HEK293 (cell line): ENCODE results near the gene HOXA11.
A peak's percentile ranks its signal among the peaks of the same experiment; 100 is the strongest.

ENCODE experiments used
- CTCF ChIA-PET: fragments of 350-600 bp; formaldehyde crosslinking; extraction: SDS; loops from one replicate; lab custom pipeline; 2021; ENCODE audit warnings: antibody characterized with exemption; lab: Yijun Ruan, JAX
- POLR2A ChIA-PET: fragments of 300-600 bp; formaldehyde crosslinking; extraction: SDS; loops from one replicate; lab custom pipeline; 2020; ENCODE audit warnings: antibody characterized with exemption, inconsistent platforms; lab: Yijun Ruan, JAX
- H3K27ac ChIP-seq: fragments of 200-500 bp; sonication (Bioruptor generic); 2 replicates; pipeline ENCODE4 v1.5.1; 2014; ENCODE audit warnings: low read depth, low read length, control low read depth, inconsistent platforms; ENCODE audit errors: extremely low read depth
- H3K36me3 ChIP-seq, 2 experiments: fragments of 200-500 bp in 1 of 2; sonication (Bioruptor generic) in 1 of 2; 1 replicate in 1 of 2; 2 replicates in 1 of 2; pipeline ENCODE4 v1.5.1; 2014 to 2017; ENCODE audit warnings: inconsistent platforms in 2 of 2, low read length in 2 of 2; ENCODE audit not compliant: control insufficient read depth in 2 of 2, insufficient read depth in 1 of 2
- H3K4me1 ChIP-seq: fragments of 200-500 bp; sonication (Bioruptor generic); 2 replicates; pipeline ENCODE4 v1.5.1; 2014; ENCODE audit warnings: mild to moderate bottlenecking, low read length, inconsistent platforms; ENCODE audit not compliant: control insufficient read depth, insufficient read depth
- H3K4me3 ChIP-seq: 2 replicates; pipeline ENCODE4 v1.5.1; 2011; ENCODE audit warnings: low read depth, mild to moderate bottlenecking, control low read depth, low read length, moderate library complexity
- H3K9me3 ChIP-seq: fragments of 200-500 bp; sonication (Bioruptor generic); 2 replicates; pipeline ENCODE4 v1.5.1; 2014; ENCODE audit warnings: low read depth, low read length, inconsistent platforms; ENCODE audit not compliant: control insufficient read depth, insufficient read depth
- ATF2 ChIP-seq: fragments of 450-650 bp; formaldehyde crosslinking; IDR thresholded peaks from 2 replicates; pipeline ENCODE4 v1.5.1; 2016; ENCODE audit warnings: missing biosample characterization, missing genetic modification characterization, low read depth
- TRIM28 ChIP-seq: IDR thresholded peaks from 2 replicates; pipeline ENCODE4 v1.6.1; 2011; ENCODE audit warnings: low read length, control low read depth, borderline replicate concordance
- ZBTB48 ChIP-seq: fragments of 450-650 bp; formaldehyde crosslinking; IDR thresholded peaks from 2 replicates; pipeline ENCODE4 v1.5.1; 2016; ENCODE audit warnings: missing biosample characterization, missing genetic modification characterization
- ZFHX2 ChIP-seq: fragments of 450-650 bp; formaldehyde crosslinking; conservative IDR thresholded peaks from 2 replicates; pipeline ENCODE4 v1.5.1; 2016; ENCODE audit warnings: missing biosample characterization, missing genetic modification characterization
- ZNF24 ChIP-seq: fragments of 450-650 bp; formaldehyde crosslinking; IDR thresholded peaks from 2 replicates; pipeline ENCODE4 v1.5.1; 2016; ENCODE audit warnings: missing biosample characterization, missing genetic modification characterization
- ZNF362 ChIP-seq: fragments of 450-650 bp; formaldehyde crosslinking; IDR thresholded peaks from 2 replicates; pipeline ENCODE4 v1.5.1; 2016; ENCODE audit warnings: missing biosample characterization, missing genetic modification characterization
- ZNF423 ChIP-seq: fragments of 450-650 bp; formaldehyde crosslinking; IDR thresholded peaks from 2 replicates; pipeline ENCODE4 v1.5.1; 2016; ENCODE audit warnings: missing biosample characterization, missing genetic modification characterization
- ZNF518A ChIP-seq: fragments of 450-650 bp; formaldehyde crosslinking; conservative IDR thresholded peaks from 2 replicates; pipeline ENCODE4 v1.5.1; 2016; ENCODE audit warnings: low read depth, missing biosample characterization, missing genetic modification characterization
- ZNF544 ChIP-seq: fragments of 450-650 bp; formaldehyde crosslinking; IDR thresholded peaks from 2 replicates; pipeline ENCODE4 v1.5.0; 2017; ENCODE audit warnings: missing biosample characterization, missing genetic modification characterization
- ZNF548 ChIP-seq: fragments of 450-650 bp; formaldehyde crosslinking; IDR thresholded peaks from 2 replicates; pipeline ENCODE4 v1.5.1; 2016; ENCODE audit warnings: missing biosample characterization, missing genetic modification characterization
- ZNF600 ChIP-seq: fragments of 450-650 bp; formaldehyde crosslinking; IDR thresholded peaks from 2 replicates; pipeline ENCODE4 v1.5.1; 2016; ENCODE audit warnings: missing biosample characterization, missing genetic modification characterization
- ZNF626 ChIP-seq: fragments of 450-650 bp; sonication (Bioruptor Pico); formaldehyde crosslinking; IDR thresholded peaks from 2 replicates; pipeline ENCODE4 v1.5.1; 2018; ENCODE audit warnings: missing biosample characterization, missing genetic modification characterization, inconsistent platforms
- ZNF704 ChIP-seq: fragments of 450-650 bp; formaldehyde crosslinking; IDR thresholded peaks from 2 replicates; pipeline ENCODE4 v1.5.1; 2016; ENCODE audit warnings: missing biosample characterization, missing genetic modification characterization
- ZNF792 ChIP-seq: fragments of 450-650 bp; formaldehyde crosslinking; IDR thresholded peaks from 2 replicates; pipeline ENCODE4 v1.5.1; 2016; ENCODE audit warnings: missing biosample characterization, missing genetic modification characterization

HOXA11 gene

GRCh38 chr7:27184337-27185012 is 557 bp downstream of the HOXA11 start (continued):
- TF ChIP-seq ZBTB48 (tag by site-specific recombination) (0 out of 2 replicates have a peak, but pooled peaks have one; percentile 15), TRIM28 (no peak), ZNF24 (tag by site-specific recombination) (0 out of 2 replicates have a peak, but pooled peaks have one; percentile 20), ZNF423 (tag by site-specific recombination) (no peak), ZNF548 (tag by site-specific recombination) (no peak), ZNF600 (tag by site-specific recombination) (no peak; the same call in 1 of the 2 replicates)

GRCh38 chr7:27183682-27184336 is 1.2 kb downstream of the HOXA11 start:
- ChIA-PET CTCF (interaction anchor here (0.7 to 3.2 kb wide), 4 partner anchors 8 to 1289 kb away, joined by 3 to 26 read pairs (median 6); no protein-coding TSS in a partner anchor), POLR2A (interaction anchor here (0.6 to 7.6 kb wide), 12 partner anchors 11 to 1328 kb away, joined by 3 to 237 read pairs (median 6); partner anchors contain the start of genes HOXA10 and HOXA13)
- no peaks in the 10 kb centered on the region for H3K9me3 ChIP-seq
- peaks cover 0 to 10% of the 10 kb centered on the region in 2 experiments; a peak in 2 of 3 replicates for H3K36me3 ChIP-seq
- H3K27ac ChIP-seq = peak overlapping the region; percentile 99
- no peak for TF ChIP-seq ZNF518A
- no peak for TF ChIP-seq ATF2
- TF ChIP-seq ZNF362 (tag by site-specific recombination) = peak; percentile 77
- TF ChIP-seq ZNF626 (tag by site-specific recombination) = no peak
- TF ChIP-seq ZNF792 (tag by site-specific recombination) = no peak
- TF ChIP-seq ZNF704 (tag by site-specific recombination) = no peak
- TF ChIP-seq ZFHX2 = no peak
- no peak for TF ChIP-seq ZNF544
- peak overlapping the region; percentile 55 for H3K4me3 ChIP-seq
- H3K4me1 ChIP-seq = peaks cover 47% of the 10 kb centered on the region
